Endothelial cell of umbilical vein (primary cell): ENCODE results near the gene DLEC1. TPM values are rescaled to one million over a fixed set of nuclear protein-coding genes. Genes with fewer than 3 reads are reported as not detected.

ENCODE experiments used
- BruUV-seq: library from RNA; stranded (reverse); fragments of 400-500 nt; replicated peaks from 2 replicates; lab custom pipeline; 2021; lab: Mats Ljungman, UMichigan
- CTCF ChIA-PET: fragments of 300-600, 350-600 bp; sonication (Branson Sonifier 250); formaldehyde crosslinking; loops from one replicate; lab custom pipeline; 2021; ENCODE audit warnings: antibody characterized with exemption, inconsistent platforms; lab: Charles Lee
- POLR2A ChIA-PET: fragments of 300-600, 350-600 bp; sonication (Branson Sonifier 250); formaldehyde crosslinking; loops from one replicate; lab custom pipeline; 2021; ENCODE audit warnings: antibody characterized with exemption, inconsistent platforms; lab: Charles Lee
- DNase-seq: peaks from one replicate; pipeline ENCODE4 v3.0.0-alpha.2; 2011; ENCODE audit warnings: low read depth, low spot score
- FAIRE-seq: peaks from 2 replicates; lab custom pipeline; 2011; peaks lifted over from hg19 to GRCh38; lab: Jason Lieb, UNC
- H2AFZ ChIP-seq: 2 replicates; pipeline ENCODE4 v1.6.0; 2012; ENCODE audit warnings: low read depth, low read length, control low read depth, inconsistent platforms
- H3K27ac ChIP-seq: 2 replicates; pipeline ENCODE4 v1.5.1; 2011; ENCODE audit warnings: low read depth, mild to moderate bottlenecking, control low read depth, low read length, moderate library complexity; ENCODE audit not compliant: insufficient read depth
- H3K27me3 ChIP-seq, 2 experiments: 2 replicates each; pipeline versions ENCODE4 v1.6.0 to v1.6.1; 2011; ENCODE audit warnings: low read length in 2 of 2, mixed read lengths in 1 of 2; ENCODE audit not compliant: control insufficient read depth in 2 of 2, insufficient read depth in 2 of 2
- H3K36me3 ChIP-seq, 2 experiments: 2 replicates in 1 of 2; 3 replicates in 1 of 2; pipeline ENCODE4 v1.5.1; 2011; ENCODE audit warnings: low read length in 2 of 2, mild to moderate bottlenecking in 1 of 2, moderate library complexity in 1 of 2; ENCODE audit not compliant: control insufficient read depth in 2 of 2, insufficient read depth in 2 of 2; ENCODE audit errors: extremely low read depth in 1 of 2
- H3K4me1 ChIP-seq: 3 replicates; pipeline ENCODE4 v1.5.1; 2011; ENCODE audit warnings: mild to moderate bottlenecking, low read length; ENCODE audit not compliant: control insufficient read depth, insufficient read depth; ENCODE audit errors: extremely low read depth
- H3K4me2 ChIP-seq: 2 replicates; pipeline ENCODE4 v1.6.1; 2011; ENCODE audit warnings: low read length, control low read depth, mixed read lengths; ENCODE audit not compliant: insufficient read depth
- H3K4me3 ChIP-seq, 3 experiments: fragments of 200-600 bp in 1 of 3; sonication (generic), shearing (Covaris generic) in 1 of 3; replicated peaks in 1 of 3; 2 replicates each; pipeline ENCODE4 v1.5.1; 2011 to 2016; ENCODE audit warnings: control low read depth in 3 of 3, low read length in 3 of 3, mild to moderate bottlenecking in 2 of 3, inconsistent platforms in 1 of 3, low read depth in 1 of 3, moderate library complexity in 1 of 3; ENCODE audit not compliant: insufficient read depth in 1 of 3
- H3K79me2 ChIP-seq: 2 replicates; pipeline ENCODE4 v1.6.0; 2012; ENCODE audit warnings: low read length, inconsistent platforms; ENCODE audit not compliant: control insufficient read depth, insufficient read depth
- H3K9ac ChIP-seq: replicated peaks from 2 replicates; pipeline ENCODE3; 2011; ENCODE audit warnings: low read length, control low read depth; ENCODE audit not compliant: insufficient read depth; ENCODE audit errors: extremely low read depth
- H3K9me1 ChIP-seq: replicated peaks from 3 replicates; pipeline ENCODE4 v1.6.0; 2011; ENCODE audit warnings: mild to moderate bottlenecking, low read length; ENCODE audit not compliant: control insufficient read depth, insufficient read depth; ENCODE audit errors: extremely low read depth
- H3K9me3 ChIP-seq: replicated peaks from 2 replicates; pipeline ENCODE4 v1.5.1; 2012; ENCODE audit warnings: low read length, inconsistent platforms; ENCODE audit not compliant: control insufficient read depth, insufficient read depth
- H4K20me1 ChIP-seq: replicated peaks from 2 replicates; pipeline ENCODE3; 2011; ENCODE audit warnings: mild to moderate bottlenecking, low read length; ENCODE audit not compliant: control insufficient read depth, insufficient read depth; ENCODE audit errors: extremely low read depth
- CTCF ChIP-seq, 2 donors: IDR thresholded peaks; 1 replicate in 1 of 2; 2 replicates in 1 of 2; pipeline ENCODE4 v1.5.1; 2011; ENCODE audit warnings: low read length in 2 of 2, mild to moderate bottlenecking in 2 of 2, moderate library complexity in 2 of 2, control low read depth in 1 of 2, inconsistent platforms in 1 of 2, low read depth in 1 of 2; ENCODE audit not compliant: insufficient read depth in 1 of 2; ENCODE audit errors: extremely low read depth in 1 of 2
- EZH2 ChIP-seq: IDR thresholded peaks from 2 replicates; pipeline ENCODE4 v1.6.1; 2012; ENCODE audit warnings: borderline replicate concordance, low read depth, mild to moderate bottlenecking, moderate library complexity, low read length, inconsistent platforms; ENCODE audit not compliant: severe bottlenecking
- FOS ChIP-seq: IDR thresholded peaks from 2 replicates; pipeline ENCODE4 v1.6.1; 2011; ENCODE audit warnings: mild to moderate bottlenecking, low read length, moderate library complexity, borderline replicate concordance; ENCODE audit not compliant: insufficient read depth
- GATA2 ChIP-seq: IDR thresholded peaks from 2 replicates; pipeline ENCODE4 v1.7.0; 2011; ENCODE audit warnings: low read depth, mild to moderate bottlenecking, moderate library complexity, mixed read lengths, low read length; ENCODE audit not compliant: insufficient read length, insufficient read depth
- JUN ChIP-seq: IDR thresholded peaks from 2 replicates; pipeline ENCODE4 v1.6.1; 2011; ENCODE audit warnings: borderline replicate concordance, low read depth; ENCODE audit not compliant: insufficient read length, insufficient read depth
- MAX ChIP-seq: IDR thresholded peaks from 2 replicates; pipeline ENCODE4 v1.6.1; 2011; ENCODE audit not compliant: insufficient read depth, insufficient read length
- MYC ChIP-seq: IDR thresholded peaks from one replicate; pipeline ENCODE4 v1.6.1; 2011; ENCODE audit warnings: mild to moderate bottlenecking, low read depth, low read length
- POLR2A ChIP-seq: IDR thresholded peaks from 2 replicates; pipeline ENCODE4 v1.6.1; 2012; ENCODE audit warnings: low read depth, mild to moderate bottlenecking, control low read depth, low read length
- POLR2AphosphoS5 ChIP-seq: IDR thresholded peaks from 2 replicates; pipeline ENCODE4 v1.6.1; 2012; ENCODE audit warnings: low read depth, mild to moderate bottlenecking, control low read depth, low read length, moderate library complexity; ENCODE audit not compliant: insufficient read depth
- dilution Hi-C: fragments of 300-500 bp; cut with MboI; formaldehyde crosslinking; loops from one replicate; pipeline ENCODE4 v1.15.0; 2019; ENCODE audit warnings: low sequenced_read_pairs; ENCODE audit not compliant: extremely low pct_ligation_motif_present
- intact Hi-C: fragments of 100-400 bp; cut with micrococcal nuclease; formaldehyde crosslinking; loops from one replicate; pipeline ENCODE4 v1.10.0; 2022
- polyA plus RNA-seq, 4 experiments: library from polyadenylated mRNA; depleted of rRNA in 3 of 4; stranded (reverse) in 3 of 4; unstranded in 1 of 4; fragments of >200 nt; gene quantifications; 2 replicates each; pipeline versions ENCODE4 v1.2.1 to v1.2.3, GENCODE V29; 2011 to 2012; ENCODE audit warnings: missing spikeins in 1 of 4
- total RNA-seq: library from RNA; stranded (reverse); gene quantifications from 2 replicates; pipeline ENCODE4 v1.2.3, GENCODE V29; 2021

DLEC1 gene
- total and polyA plus RNA-seq, 2 donors (not counting 3 experiments of a cell fraction or from before 2014, with no cell fraction given): not detected

DNA sequence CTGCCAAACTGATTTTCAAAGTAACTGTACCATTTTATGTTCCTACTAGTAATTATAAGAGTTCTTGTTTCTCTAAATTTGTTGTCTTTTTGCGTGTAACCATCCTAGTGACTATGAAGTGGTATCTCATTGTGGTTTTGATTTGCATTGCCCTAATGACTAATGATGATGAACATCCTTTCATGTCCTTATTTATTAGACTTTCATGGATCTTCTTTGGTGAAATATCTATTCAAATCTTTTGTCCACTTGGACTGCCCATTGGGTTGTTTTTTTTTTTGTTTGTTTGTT lies 130.0 kb downstream of the DLEC1 start:
- Histone ChIP-seq H3K4me3 (no peak overlapping the region), H3K9me1 (no peaks in the 10 kb centered on the region), H3K9ac (no peak overlapping the region), H3K36me3 (no peaks in the 10 kb centered on the region), H4K20me1 (no peaks in the 10 kb centered on the region), H3K79me2 (peaks cover 66% of the 10 kb centered on the region), H3K27ac (no peak overlapping the region), H3K27me3 (no peaks in the 10 kb centered on the region), H2AFZ (no peak overlapping the region), H3K4me2 (no peak overlapping the region), H3K9me3 (no peaks in the 10 kb centered on the region), H3K4me1 (peaks cover 4% of the 10 kb centered on the region)
- POLR2A ChIA-PET: interaction anchor here (0.7 kb wide), 1 partner anchor 129 kb away, joined by 3 read pairs; no protein-coding TSS in a partner anchor
- dilution Hi-C loops: no loop called here
- intact Hi-C loops: no loop called here
- FAIRE-seq (no peak), DNase-seq (no peak)
- BruUV-seq: no TSS peak
- CTCF ChIA-PET: no interaction called here
- TF ChIP-seq POLR2A (no peak), FOS (no peak), JUN (no peak), MAX (no peak), CTCF (IDR thresholded peaks at IDR 0.05; ENCODE audit: extremely low read depth in 1 of 2, insufficient read depth in 1 of 2, low read depth in 1 of 2, low read length in 2 of 2) (no peak), EZH2 (no peak), GATA2 (no peak), POLR2AphosphoS5 (no peak), MYC (no peak)
